ENCODE data around the gene PLXNA4.

The PLXNA4 gene

DNA sequence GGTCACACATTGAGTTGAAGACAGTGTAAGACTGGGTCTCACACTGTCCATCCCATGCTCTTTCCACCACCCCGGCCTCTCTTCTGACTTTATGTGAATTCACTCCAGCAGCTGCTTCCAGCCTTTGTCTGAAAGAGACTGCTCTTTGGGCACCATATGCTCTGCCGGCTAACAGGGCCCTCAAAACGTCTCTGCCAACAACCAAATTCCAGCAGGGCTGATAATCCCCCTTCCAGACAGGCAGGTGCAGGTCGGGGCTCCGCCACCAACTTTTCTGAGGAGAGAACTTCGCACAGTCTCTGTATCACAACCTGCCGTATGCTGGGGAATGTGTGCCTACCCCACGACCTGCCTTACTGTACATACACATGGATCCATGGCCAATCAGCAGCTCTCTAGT lies 64.3 kb downstream of the PLXNA4 start:
- Histone ChIP-seq H3K4me3 (ENCODE audit: low read length) (no peak overlapping the region), H3K27me3 (ENCODE audit: low read depth, low read length) (peaks cover 14% of the 10 kb centered on the region), H3K36me3 (replicated peaks; ENCODE audit: low read depth, low read length) (no peaks in the 10 kb centered on the region), H3K27ac (ENCODE audit: low read length) (no peak overlapping the region), H3K79me2 (ENCODE audit: low read length) (no peaks in the 10 kb centered on the region), H3K4me1 (ENCODE audit: low read length) (peaks cover 8% of the 10 kb centered on the region; the same call in 1 of the 2 replicates), H3K9ac (ENCODE audit: low read length) (no peak overlapping the region), H4K20me1 (ENCODE audit: insufficient read depth, low read length) (no peaks in the 10 kb centered on the region), H2AFZ (ENCODE audit: low read depth, low read length) (no peak overlapping the region), H3K9me3 (ENCODE audit: insufficient read depth, low read length) (no peaks in the 10 kb centered on the region), H3K4me2 (ENCODE audit: low read length) (no peak overlapping the region)
- TF ChIP-seq CTCF (IDR thresholded peaks at IDR 0.05; ENCODE audit: low read depth, low read length) = no peak
- no peak for TF ChIP-seq EZH2phosphoT487 (IDR thresholded peaks at IDR 0.05; ENCODE audit: low read depth)

- no peaks in the 10 kb centered on the region for H3K9me3 ChIP-seq (ENCODE audit: insufficient read depth, low read length)
- no peak overlapping the region for H3K4me2 ChIP-seq (ENCODE audit: low read length)
- H2AFZ ChIP-seq (ENCODE audit: low read depth, low read length) = no peak overlapping the region
- H3K27me3 ChIP-seq (ENCODE audit: low read depth, low read length) = peaks cover 14% of the 10 kb centered on the region
- no peaks in the 10 kb centered on the region for H3K79me2 ChIP-seq (ENCODE audit: low read length)
- no peaks in the 10 kb centered on the region for H3K36me3 ChIP-seq (replicated peaks; ENCODE audit: low read depth, low read length)
- no peak overlapping the region for H3K9ac ChIP-seq (ENCODE audit: low read length)
- H4K20me1 ChIP-seq (ENCODE audit: insufficient read depth, low read length) = no peaks in the 10 kb centered on the region
- H3K4me3 ChIP-seq (ENCODE audit: low read length) = no peak overlapping the region
- TF ChIP-seq CTCF (IDR thresholded peaks at IDR 0.05; ENCODE audit: low read depth, low read length) = no peak
- TF ChIP-seq EZH2phosphoT487 (IDR thresholded peaks at IDR 0.05; ENCODE audit: low read depth) = no peak
- H3K4me1 ChIP-seq (ENCODE audit: low read length) = peaks cover 8% of the 10 kb centered on the region; the same call in 1 of the 2 replicates
- H3K27ac ChIP-seq (ENCODE audit: low read length) = no peak overlapping the region
These were observed 64.9 kb downstream of the PLXNA4 start for GRCh38 chr7:132511387-132511786.

- Histone ChIP-seq H3K9ac (ENCODE audit: low read length) (no peak overlapping the region), H4K20me1 (ENCODE audit: insufficient read depth, low read length) (no peaks in the 10 kb centered on the region), H3K4me3 (ENCODE audit: low read length) (no peak overlapping the region), H3K4me2 (ENCODE audit: low read length) (no peak overlapping the region), H3K79me2 (ENCODE audit: low read length) (no peaks in the 10 kb centered on the region), H3K27ac (ENCODE audit: low read length) (no peak overlapping the region), H2AFZ (ENCODE audit: low read depth, low read length) (no peak overlapping the region), H3K27me3 (ENCODE audit: low read depth, low read length) (peaks cover 14% of the 10 kb centered on the region), H3K36me3 (replicated peaks; ENCODE audit: low read depth, low read length) (no peaks in the 10 kb centered on the region), H3K9me3 (ENCODE audit: insufficient read depth, low read length) (no peaks in the 10 kb centered on the region), H3K4me1 (ENCODE audit: low read length) (peaks cover 8% of the 10 kb centered on the region; the same call in 1 of the 2 replicates)
- TF ChIP-seq EZH2phosphoT487 (IDR thresholded peaks at IDR 0.05; ENCODE audit: low read depth) = no peak
- TF ChIP-seq CTCF (IDR thresholded peaks at IDR 0.05; ENCODE audit: low read depth, low read length) = no peak
These were observed 66.6 kb downstream of the PLXNA4 start for GRCh38 chr7:132509643-132510042.

- H3K79me2 ChIP-seq (ENCODE audit: low read length) = no peaks in the 10 kb centered on the region
- H4K20me1 ChIP-seq (ENCODE audit: insufficient read depth, low read length) = no peaks in the 10 kb centered on the region
- H3K4me2 ChIP-seq (ENCODE audit: low read length) = no peak overlapping the region
- H3K27ac ChIP-seq (ENCODE audit: low read length) = no peak overlapping the region
- H3K9me3 ChIP-seq (ENCODE audit: insufficient read depth, low read length) = no peaks in the 10 kb centered on the region
- TF ChIP-seq CTCF (IDR thresholded peaks at IDR 0.05; ENCODE audit: low read depth, low read length) (no peak), EZH2phosphoT487 (IDR thresholded peaks at IDR 0.05; ENCODE audit: low read depth) (no peak)
- H3K4me3 ChIP-seq (ENCODE audit: low read length) = no peak overlapping the region
- peaks cover 8% of the 10 kb centered on the region; the same call in 1 of the 2 replicates for H3K4me1 ChIP-seq (ENCODE audit: low read length)
- H2AFZ ChIP-seq (ENCODE audit: low read depth, low read length) = no peak overlapping the region
- H3K27me3 ChIP-seq (ENCODE audit: low read depth, low read length) = peaks cover 14% of the 10 kb centered on the region
- H3K9ac ChIP-seq (ENCODE audit: low read length) = no peak overlapping the region
- H3K36me3 ChIP-seq (replicated peaks; ENCODE audit: low read depth, low read length) = no peaks in the 10 kb centered on the region
These were observed 67.4 kb downstream of the PLXNA4 start for GRCh38 chr7:132508724-132509353.
